Middle frontal gyrus (tissue), 1 donor: ENCODE results near the gene HCN2.
A peak's percentile ranks its signal among the peaks of the same experiment; 100 is the strongest.

Experiments
- DNase-seq: peaks from one replicate; pipeline ENCODE4 v3.0.0-alpha.2; 2015; ENCODE audit warnings: low spot score; ENCODE audit errors: extremely low spot score

Gene HCN2

GRCh38 chr19:570937-571565, 18.6 kb upstream of the HCN2 start:
- DNase-seq = no peak

- no peak for DNase-seq
Measured at GRCh38 chr19:571566-571974, 18.1 kb upstream of the HCN2 start.

GRCh38 chr19:572140-572742, 17.4 kb upstream of the HCN2 start, which contains the start of gene BSG:
BSG (plus strand) TSS chr19:572596; CDS start chr19:572635, 39 bp downstream.
- DNase-seq = peak; percentile 96

DNA sequence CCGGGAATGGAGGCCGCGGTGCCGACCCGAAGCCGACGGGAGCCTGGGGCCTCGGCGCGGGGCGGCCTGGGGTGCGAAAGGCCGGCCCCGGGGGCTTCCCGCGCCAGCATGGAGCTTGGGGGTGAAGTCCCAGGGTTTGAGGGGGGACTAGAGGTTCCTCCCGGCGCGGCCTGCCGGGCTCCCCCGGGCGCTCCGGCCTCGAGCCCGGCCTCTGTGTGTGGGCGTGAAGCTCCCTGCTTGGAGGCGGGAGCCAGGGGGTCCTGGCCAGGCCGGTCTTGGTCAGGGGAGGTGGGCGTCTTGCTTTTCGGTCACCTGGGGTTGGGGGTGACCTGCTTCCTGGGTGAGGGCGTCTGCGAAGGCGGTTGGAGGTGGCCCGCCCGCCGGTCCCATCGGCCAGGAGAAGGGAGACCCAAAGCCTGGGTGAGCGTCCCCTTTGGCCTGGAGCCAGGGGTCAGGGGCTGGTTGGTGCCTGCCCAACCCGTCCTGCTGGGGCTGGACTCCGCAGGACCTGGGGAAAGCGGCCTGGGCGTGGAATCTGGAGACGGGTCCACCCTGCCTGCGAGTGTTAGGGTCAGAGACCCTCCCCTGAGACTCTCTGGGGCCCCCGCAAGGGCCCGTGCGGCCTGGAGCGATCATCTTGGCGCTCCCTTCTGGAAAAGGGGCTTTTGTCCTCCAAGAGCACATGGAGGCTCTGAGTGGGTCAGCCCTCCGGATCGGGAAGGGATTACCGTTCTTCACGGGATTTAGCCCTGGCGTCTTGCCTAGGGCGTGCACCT, 16.8 kb upstream of the HCN2 start:
- DNase-seq = no peak

- no peak for DNase-seq
Measured at GRCh38 chr19:573519-573825, 16.2 kb upstream of the HCN2 start.

DNA sequence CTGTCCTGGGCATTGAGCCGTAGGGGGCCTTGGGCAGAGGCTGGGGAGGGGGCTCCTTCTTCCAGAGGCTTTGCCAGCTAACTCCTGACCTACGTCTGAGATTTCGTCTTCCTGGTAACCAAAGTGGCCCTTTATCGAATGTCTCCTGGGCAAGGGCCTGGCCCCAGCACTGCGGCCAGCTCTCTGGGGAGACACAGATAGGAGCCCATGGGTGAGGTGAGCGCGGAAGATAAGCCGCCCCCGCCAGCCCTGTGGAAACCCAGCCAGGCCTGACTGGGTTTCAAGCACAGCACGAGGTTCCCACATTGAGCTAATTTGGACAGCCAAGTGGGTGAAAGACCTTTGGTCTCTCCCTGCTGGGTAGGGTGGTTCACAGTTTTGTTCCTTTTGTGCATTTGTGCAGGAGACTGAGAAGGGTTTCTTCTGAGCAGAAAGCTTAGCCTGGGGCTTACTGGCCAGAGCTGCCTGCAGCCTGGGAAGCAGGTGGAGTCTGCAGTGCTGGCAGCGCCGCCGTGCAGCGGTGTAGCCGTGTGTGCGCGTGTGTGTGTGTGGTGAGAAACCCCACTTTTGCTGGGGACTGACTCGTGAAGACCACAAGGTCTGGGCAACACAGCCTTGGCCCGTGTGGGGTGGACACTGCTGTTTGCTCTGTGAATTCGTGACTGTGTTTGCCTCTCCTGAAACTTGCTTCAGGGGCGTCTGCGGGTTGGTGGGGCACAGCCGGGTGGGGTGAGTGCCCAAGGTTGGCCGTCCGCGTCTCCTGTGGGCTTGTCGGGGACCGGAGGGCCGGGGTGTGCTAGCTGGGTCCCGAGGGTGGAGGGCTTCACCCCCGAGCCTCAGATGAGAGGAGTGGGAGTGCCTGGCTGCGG, 14.8 kb upstream of the HCN2 start:
- no peak for DNase-seq

DNA sequence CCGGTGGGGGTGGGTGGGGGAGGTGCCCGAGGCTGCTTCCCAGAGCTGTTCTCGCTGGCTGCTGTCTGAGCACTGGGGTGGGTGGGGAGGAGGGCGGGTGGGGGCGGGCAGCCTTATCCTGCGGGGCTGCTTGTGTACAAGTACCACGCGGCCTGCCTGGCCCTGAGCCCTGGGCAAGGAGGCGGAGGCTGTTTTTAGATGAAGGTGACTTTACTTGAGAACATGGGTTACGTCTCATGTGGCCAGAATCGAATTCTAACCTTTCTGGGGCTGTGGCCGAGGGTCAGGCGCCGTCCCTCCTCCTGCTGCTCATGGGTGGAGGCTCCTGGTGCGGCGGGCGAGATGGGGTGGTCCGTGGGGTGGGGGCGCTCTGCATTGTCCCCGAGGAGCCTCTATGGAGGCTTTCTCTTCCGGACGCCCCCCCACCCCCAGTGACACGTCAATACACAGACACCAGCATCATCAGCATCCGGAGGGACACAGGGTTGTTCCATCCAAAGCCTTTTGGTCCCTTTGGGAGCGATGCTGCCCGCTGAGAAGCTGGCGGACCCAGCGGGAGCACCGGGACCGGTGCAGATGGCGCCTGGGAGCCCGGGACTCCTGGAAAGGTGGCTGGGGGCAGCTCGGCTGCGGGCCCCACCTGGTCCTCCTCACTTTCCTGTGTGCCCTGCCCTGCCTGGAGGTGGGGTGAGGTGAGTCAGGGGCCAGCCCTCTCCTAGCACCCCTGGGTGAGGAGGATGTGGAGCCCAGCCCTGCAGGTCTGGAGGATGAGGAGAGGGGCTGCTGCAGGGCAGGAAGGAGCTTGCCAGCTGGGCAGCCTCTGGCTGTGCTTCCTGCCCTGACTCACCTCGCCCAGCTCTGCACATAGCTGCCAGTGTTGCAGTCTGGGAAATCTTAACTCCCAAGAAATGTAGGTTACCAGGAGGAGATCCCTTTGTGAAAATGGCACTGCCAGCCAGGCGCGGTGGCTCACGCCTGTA, 13.9 kb upstream of the HCN2 start:
- DNase-seq = no peak

DNA sequence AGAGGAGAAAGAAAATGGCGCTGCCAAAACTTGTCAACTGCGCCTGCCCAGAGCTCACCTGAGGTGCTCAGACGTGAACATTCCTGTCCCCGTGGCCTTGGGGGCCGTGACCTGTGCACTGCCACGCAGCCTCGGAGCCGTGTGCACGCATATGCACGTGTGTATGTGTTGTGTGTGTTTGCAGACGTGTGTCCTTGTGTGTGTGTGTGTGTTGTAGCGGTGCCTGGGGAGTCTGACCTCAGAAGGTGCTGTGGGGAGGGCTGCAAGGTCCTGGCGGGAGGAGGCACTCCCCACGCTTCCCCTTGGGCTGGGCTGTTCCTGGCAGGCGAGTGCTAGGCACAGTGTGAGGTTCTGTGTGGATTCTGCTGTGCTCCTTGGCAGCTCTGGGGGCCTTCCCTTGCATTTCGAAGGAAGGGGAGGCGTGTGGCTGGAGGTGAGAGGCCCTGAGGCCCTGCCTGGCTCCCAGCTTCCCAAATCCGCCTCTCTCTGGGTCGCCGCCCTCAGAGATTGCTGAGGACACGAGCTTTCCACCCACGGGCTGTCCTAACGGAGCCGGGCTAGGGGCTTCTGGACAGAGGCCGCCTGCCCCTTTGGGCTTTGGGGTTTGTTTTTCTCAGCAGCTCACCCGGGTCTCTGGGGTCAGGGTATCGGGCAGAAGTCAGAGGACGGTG, 12.8 kb upstream of the HCN2 start:
- DNase-seq = no peak

GRCh38 chr19:577439-578392, 12.0 kb upstream of the HCN2 start:
- no peak for DNase-seq

GRCh38 chr19:579111-579841, 10.4 kb upstream of the HCN2 start:
- no peak for DNase-seq

- no peak for DNase-seq
Measured at GRCh38 chr19:579842-580155, 9.9 kb upstream of the HCN2 start.

- no peak for DNase-seq
Measured at GRCh38 chr19:580274-580835, 9.3 kb upstream of the HCN2 start.

GRCh38 chr19:581399-582111, 8.1 kb upstream of the HCN2 start:
- DNase-seq = no peak

DNA sequence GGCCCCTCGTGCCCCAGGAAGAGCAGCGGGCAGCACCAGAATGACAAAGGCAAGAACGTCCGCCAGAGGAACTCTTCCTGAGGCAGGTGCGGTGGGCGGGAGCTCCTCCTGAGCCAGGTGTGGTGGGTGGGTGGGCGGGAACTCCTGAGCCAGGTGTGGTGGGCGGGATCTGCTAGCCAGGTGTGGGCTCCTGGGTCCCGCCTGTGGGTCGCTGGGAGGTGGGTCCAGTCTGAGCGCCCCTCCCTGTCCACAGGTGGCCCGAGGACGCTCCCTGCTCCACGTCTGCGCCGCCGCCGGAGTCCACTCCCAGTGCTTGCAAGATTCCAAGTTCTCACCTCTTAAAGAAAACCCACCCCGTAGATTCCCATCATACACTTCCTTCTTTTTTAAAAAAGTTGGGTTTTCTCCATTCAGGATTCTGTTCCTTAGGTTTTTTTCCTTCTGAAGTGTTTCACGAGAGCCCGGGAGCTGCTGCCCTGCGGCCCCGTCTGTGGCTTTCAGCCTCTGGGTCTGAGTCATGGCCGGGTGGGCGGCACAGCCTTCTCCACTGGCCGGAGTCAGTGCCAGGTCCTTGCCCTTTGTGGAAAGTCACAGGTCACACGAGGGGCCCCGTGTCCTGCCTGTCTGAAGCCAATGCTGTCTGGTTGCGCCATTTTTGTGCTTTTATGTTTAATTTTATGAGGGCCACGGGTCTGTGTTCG, 7.0 kb upstream of the HCN2 start:
- no peak for DNase-seq

DNA sequence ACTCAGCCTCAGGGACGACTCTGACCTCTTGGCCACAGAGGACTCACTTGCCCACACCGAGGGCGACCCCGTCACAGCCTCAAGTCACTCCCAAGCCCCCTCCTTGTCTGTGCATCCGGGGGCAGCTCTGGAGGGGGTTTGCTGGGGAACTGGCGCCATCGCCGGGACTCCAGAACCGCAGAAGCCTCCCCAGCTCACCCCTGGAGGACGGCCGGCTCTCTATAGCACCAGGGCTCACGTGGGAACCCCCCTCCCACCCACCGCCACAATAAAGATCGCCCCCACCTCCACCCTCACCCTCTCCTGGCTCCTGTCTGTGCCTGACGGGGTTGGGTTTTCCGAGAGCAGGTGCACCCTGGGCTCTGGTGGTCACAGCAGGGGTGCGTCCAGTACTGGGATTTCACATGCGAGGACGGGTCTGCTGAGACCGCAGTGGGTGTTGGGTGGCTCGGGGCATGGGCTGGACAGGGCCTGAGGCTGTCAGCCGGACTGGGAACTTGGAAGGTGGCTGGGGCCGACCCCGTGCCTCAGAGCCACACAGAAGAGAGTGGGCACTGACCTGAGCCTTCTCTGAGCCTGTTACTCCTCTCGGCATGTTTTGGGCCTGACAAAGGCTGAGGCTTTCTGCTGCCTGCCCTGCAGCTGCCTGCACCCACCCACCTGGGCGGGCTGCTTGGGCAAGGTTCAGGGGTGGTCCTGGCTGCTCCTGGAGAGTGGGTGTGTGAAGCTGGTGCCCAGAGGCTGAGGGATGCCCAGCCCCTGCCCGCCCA, 6.3 kb upstream of the HCN2 start:
- DNase-seq = no peak

DNA sequence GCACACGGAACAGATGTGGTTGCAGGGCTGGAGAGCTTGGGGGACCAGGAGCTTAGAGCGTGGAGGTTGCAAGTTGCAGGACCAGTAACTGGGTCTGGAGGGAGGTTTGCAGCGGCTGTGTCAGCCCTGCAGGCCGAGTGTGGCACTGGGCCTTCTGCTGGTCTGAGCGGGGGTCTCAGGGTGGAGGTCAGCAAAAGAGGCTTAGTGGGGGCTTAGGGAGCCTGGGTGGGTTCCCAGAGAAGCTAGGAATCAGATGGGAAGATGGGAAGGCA, 5.8 kb upstream of the HCN2 start:
- no peak for DNase-seq
